ENCODE results near the gene MATN1. TPM values are rescaled to one million over a fixed set of nuclear protein-coding genes. Genes with fewer than 3 reads are reported as not detected.

MATN1 gene
- total and polyA plus RNA-seq, 12 donors: not detected

GRCh38 chr1:30735668-30736498, 12.5 kb upstream of the MATN1 start:
- Histone ChIP-seq H3K4me1 (peaks cover 0 to 14% (median 0%) of the 10 kb centered on the region in 9 donors), H3K4me3 (no peak overlapping the region), H3K9me3 (no peaks in the 10 kb centered on the region), H3K36me3 (peaks cover 0 to 85% (median 0%) of the 10 kb centered on the region in 9 donors), H3K27ac (no peak overlapping the region), H3K27me3 (peaks cover 0 to 5% (median 0%) of the 10 kb centered on the region in 7 donors)
- DNase-seq (no peak), ATAC-seq (no peak)
- 94 to 96% methylated on average over 6 of the region's 6 CpGs for WGBS, 2 donors
- intact Hi-C loops (cut with DNase I): no loop called here
- TF ChIP-seq CTCF (IDR thresholded peaks at IDR 0.05): no peak

GRCh38 chr1:30735124-30735523, 11.7 kb upstream of the MATN1 start:
- TF ChIP-seq CTCF (IDR thresholded peaks at IDR 0.05): no peak
- no peak for DNase-seq
- ATAC-seq: peak in 4 of 8 donors; percentile 63 to 88 (median 69)
- Histone ChIP-seq H3K27me3 (peaks cover 0 to 5% (median 0%) of the 10 kb centered on the region in 7 donors), H3K36me3 (peaks cover 0 to 78% (median 0%) of the 10 kb centered on the region in 9 donors), H3K4me3 (no peak overlapping the region), H3K27ac (no peak overlapping the region), H3K9me3 (no peaks in the 10 kb centered on the region), H3K4me1 (peaks cover 0 to 15% (median 0%) of the 10 kb centered on the region in 9 donors)
- intact Hi-C loops (cut with DNase I): no loop called here
- WGBS, 2 donors: 47 to 65% methylated on average over 6 of the region's 6 CpGs

- no peaks in the 10 kb centered on the region for H3K9me3 ChIP-seq
- no peak overlapping the region for H3K27ac ChIP-seq
- intact Hi-C loops (cut with DNase I): no loop called here
- H3K36me3 ChIP-seq: peaks cover 0 to 72% (median 0%) of the 10 kb centered on the region in 9 donors
- H3K27me3 ChIP-seq: peaks cover 0 to 3% (median 0%) of the 10 kb centered on the region in 7 donors
- 94 to 95% methylated on average over 4 of the region's 4 CpGs for WGBS, 2 donors
- DNase-seq (no peak), ATAC-seq (no peak)
- H3K4me3 ChIP-seq: no peak overlapping the region
- no peak for TF ChIP-seq CTCF (IDR thresholded peaks at IDR 0.05)
- peaks cover 0 to 17% (median 0%) of the 10 kb centered on the region in 9 donors for H3K4me1 ChIP-seq
Measured at GRCh38 chr1:30734580-30734979, 11.2 kb upstream of the MATN1 start.

- 85 to 94% methylated on average over 4 of the region's 4 CpGs for WGBS, 2 donors
- Histone ChIP-seq H3K4me3 (no peak overlapping the region), H3K36me3 (peaks cover 0 to 68% (median 0%) of the 10 kb centered on the region in 9 donors), H3K27me3 (no peaks in the 10 kb centered on the region), H3K9me3 (no peaks in the 10 kb centered on the region), H3K27ac (no peak overlapping the region), H3K4me1 (peaks cover 0 to 17% (median 0%) of the 10 kb centered on the region in 9 donors)
- no peak for DNase-seq
- ATAC-seq: no peak
- intact Hi-C loops (cut with DNase I): no loop called here
- TF ChIP-seq CTCF (IDR thresholded peaks at IDR 0.05): no peak
Measured at GRCh38 chr1:30734106-30734505, 10.7 kb upstream of the MATN1 start.
